ENCODE results near the gene DMBT1. TPM values are rescaled to one million over a fixed set of nuclear protein-coding genes. Genes with fewer than 3 reads are reported as not detected.

DMBT1 gene
- total RNA-seq, 2 experiments from 2014 or later, result not detected

DNA sequence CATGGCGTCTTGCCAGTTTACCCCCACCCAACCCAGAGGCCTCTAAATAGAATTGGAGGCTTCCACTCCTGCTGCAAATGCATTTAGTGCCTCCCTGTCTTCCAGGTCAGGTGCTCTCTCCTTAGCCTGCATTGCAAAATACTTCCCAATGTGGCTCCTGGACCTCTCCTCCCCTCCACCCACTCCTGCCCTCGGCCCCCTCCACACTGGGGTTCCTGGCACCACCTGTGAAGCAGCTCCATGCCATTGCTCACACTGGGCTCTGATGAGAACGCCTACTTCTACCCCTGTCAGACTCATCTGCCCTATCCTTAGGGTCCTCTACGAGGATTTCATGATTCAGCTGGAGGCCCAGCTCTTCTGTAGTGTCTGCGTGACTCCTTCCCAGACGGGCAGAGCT is 101.7 kb downstream of the DMBT1 start:
- Mint-ChIP-seq H3K27me3 (no peaks in the 10 kb centered on the region), H3K4me3 (no peak overlapping the region), H3K4me1 (no peaks in the 10 kb centered on the region), H3K9me3 (no peaks in the 10 kb centered on the region), H3K36me3 (ENCODE audit: low read depth) (no peaks in the 10 kb centered on the region), H3K27ac (no peak overlapping the region)
- POLR2A ChIA-PET, result no interaction called here
- no peak for DNase-seq
- CTCF ChIA-PET, result no interaction called here

DNA sequence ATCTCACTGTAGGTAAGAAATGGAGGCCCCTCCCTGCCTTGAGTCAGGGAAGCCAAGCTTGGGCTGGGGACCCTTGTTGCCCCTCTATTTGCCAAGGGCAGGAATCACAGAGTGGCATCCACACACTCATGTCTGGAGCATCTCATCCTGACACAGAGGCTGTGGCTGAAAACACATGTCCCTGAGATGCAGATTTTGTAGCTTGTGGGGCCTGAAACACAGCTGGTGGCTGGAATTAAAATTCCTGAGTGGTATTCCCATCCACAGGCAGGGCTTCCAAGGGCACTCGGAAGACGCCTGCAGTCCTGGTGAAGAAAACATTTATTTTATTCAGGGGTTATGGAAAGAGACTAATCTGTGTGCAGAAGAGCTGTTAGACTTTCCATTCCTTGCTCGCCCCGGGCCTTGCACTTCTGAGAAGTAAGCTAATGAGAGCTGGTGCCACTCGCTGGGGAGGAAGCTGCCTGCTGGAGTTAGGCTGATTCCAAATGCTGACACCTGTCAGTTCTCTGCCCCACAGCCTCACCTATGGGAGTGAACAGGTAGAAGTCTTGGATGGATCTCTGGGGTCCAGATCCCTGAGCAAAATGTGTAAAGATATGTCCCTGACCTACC is 103.1 kb downstream of the DMBT1 start:
- DNase-seq, result no peak
- Mint-ChIP-seq H3K27me3 (peaks cover 4% of the 10 kb centered on the region), H3K4me1 (no peaks in the 10 kb centered on the region), H3K36me3 (ENCODE audit: low read depth) (no peaks in the 10 kb centered on the region), H3K9me3 (no peaks in the 10 kb centered on the region), H3K27ac (no peak overlapping the region), H3K4me3 (no peak overlapping the region)
- ChIA-PET POLR2A (interaction anchor here (0.7 kb wide), 1 partner anchor 13 kb away, joined by 3 read pairs; no protein-coding TSS in a partner anchor), CTCF (no interaction called here)

GRCh38 chr10:122664501-122664900 is 103.9 kb downstream of the DMBT1 start:
- Mint-ChIP-seq H3K9me3 (no peaks in the 10 kb centered on the region), H3K27me3 (peaks cover 4% of the 10 kb centered on the region), H3K36me3 (ENCODE audit: low read depth) (no peaks in the 10 kb centered on the region), H3K4me1 (no peaks in the 10 kb centered on the region), H3K27ac (no peak overlapping the region), H3K4me3 (no peak overlapping the region)
- ChIA-PET CTCF (no interaction called here), POLR2A (no interaction called here)
- DNase-seq, result no peak

DNA sequence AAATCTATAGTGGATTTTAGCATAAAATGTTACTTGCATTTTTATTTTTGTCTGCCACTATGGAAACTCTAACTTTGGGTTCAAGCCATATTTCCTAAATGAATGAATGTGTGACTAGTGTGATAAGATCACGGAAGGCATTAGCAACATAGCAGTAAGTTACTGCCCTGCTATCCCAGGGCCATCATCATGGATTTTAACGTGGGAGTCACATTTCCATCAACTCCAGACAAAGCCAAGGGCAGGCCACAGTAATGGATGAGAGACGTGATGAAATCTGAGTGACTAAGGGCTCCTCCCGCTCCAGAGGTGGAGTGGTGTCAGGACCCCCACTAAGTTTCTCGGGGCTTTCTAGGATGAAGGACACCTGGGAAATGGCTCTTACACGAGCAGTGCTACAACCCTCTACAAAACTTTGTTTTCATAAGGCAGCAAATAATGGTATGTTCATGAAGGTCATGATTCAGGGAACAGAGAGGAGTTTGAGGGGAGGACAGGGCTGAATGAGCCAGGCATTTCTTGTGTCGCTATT is 104.8 kb downstream of the DMBT1 start:
- Mint-ChIP-seq H3K36me3 (ENCODE audit: low read depth) (no peaks in the 10 kb centered on the region), H3K27ac (no peak overlapping the region), H3K27me3 (peaks cover 4% of the 10 kb centered on the region), H3K9me3 (no peaks in the 10 kb centered on the region), H3K4me1 (no peaks in the 10 kb centered on the region), H3K4me3 (no peak overlapping the region)
- no peak for DNase-seq
- ChIA-PET POLR2A (no interaction called here), CTCF (no interaction called here)

DNA sequence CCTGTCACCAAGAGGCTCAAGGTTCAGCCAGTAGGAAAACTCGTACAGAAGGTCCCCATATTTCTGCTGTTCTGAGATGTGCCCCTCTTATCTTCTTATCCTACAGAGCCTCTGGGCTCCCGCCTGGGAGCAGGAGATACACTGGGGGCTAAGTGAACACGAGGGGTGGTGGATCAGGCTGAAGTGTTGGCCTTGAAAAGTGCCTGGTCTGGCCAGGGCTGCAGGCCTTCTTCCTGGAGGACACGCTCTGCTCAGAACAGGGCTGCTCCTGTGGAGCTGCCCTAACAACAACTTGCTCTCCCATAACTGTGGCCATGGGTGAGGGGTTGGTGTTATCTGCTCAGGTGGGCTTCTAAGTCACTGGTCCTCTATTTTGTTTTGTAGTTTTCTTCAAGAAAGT is 105.4 kb downstream of the DMBT1 start:
- Mint-ChIP-seq H3K36me3 (ENCODE audit: low read depth) (no peaks in the 10 kb centered on the region), H3K27me3 (peaks cover 5% of the 10 kb centered on the region)
- POLR2A ChIA-PET, result no interaction called here

GRCh38 chr10:122669045-122669444 is 108.5 kb downstream of the DMBT1 start:
- Mint-ChIP-seq H3K4me3 (no peak overlapping the region), H3K9me3 (no peaks in the 10 kb centered on the region), H3K27ac (no peak overlapping the region), H3K36me3 (ENCODE audit: low read depth) (no peaks in the 10 kb centered on the region), H3K4me1 (no peaks in the 10 kb centered on the region), H3K27me3 (peaks cover 8% of the 10 kb centered on the region)
- CTCF ChIA-PET, result no interaction called here
- POLR2A ChIA-PET, result no interaction called here
- no peak for DNase-seq

More for the DNA sequence above, 105.4 kb downstream of the DMBT1 start:
- CTCF ChIA-PET, result no interaction called here
- H3K4me3 Mint-ChIP-seq, result no peak overlapping the region
- H3K27ac Mint-ChIP-seq, result no peak overlapping the region
- H3K9me3 Mint-ChIP-seq, result no peaks in the 10 kb centered on the region
- no peak for DNase-seq
- H3K4me1 Mint-ChIP-seq, result no peaks in the 10 kb centered on the region

DNA sequence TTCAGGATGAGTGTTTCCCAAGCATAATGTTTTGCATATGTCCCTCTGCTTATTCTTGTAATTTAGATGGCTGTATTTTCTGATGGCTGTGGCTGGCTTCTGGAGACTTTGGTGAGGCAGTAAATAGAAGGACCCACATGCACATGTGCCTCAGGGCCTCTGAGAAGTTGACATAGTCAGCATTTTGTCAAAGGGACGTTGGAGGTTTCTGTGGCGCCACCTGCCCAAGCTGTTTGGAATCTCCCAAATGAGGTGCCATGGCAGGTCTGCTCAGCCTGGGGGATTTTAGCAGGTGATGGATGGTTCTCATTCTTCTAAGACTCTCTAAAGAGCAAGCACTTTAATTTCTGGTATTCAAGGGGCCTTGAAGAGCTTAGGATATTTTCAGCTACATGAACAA is 109.3 kb downstream of the DMBT1 start:
- Mint-ChIP-seq H3K27me3 (peaks cover 8% of the 10 kb centered on the region), H3K4me1 (no peaks in the 10 kb centered on the region), H3K9me3 (no peaks in the 10 kb centered on the region), H3K4me3 (no peak overlapping the region), H3K36me3 (ENCODE audit: low read depth) (no peaks in the 10 kb centered on the region), H3K27ac (no peak overlapping the region)
- POLR2A ChIA-PET, result no interaction called here
- DNase-seq, result no peak
- CTCF ChIA-PET, result no interaction called here

GRCh38 chr10:122671355-122671754 is 110.8 kb downstream of the DMBT1 start:
- CTCF ChIA-PET, result no interaction called here
- DNase-seq, result no peak
- no peaks in the 10 kb centered on the region for H3K4me1 Mint-ChIP-seq
- POLR2A ChIA-PET, result no interaction called here
- H3K27ac Mint-ChIP-seq, result no peak overlapping the region
- H3K9me3 Mint-ChIP-seq, result no peaks in the 10 kb centered on the region
- H3K36me3 Mint-ChIP-seq (ENCODE audit: low read depth), result no peaks in the 10 kb centered on the region
- no peak overlapping the region for H3K4me3 Mint-ChIP-seq
- peaks cover 8% of the 10 kb centered on the region for H3K27me3 Mint-ChIP-seq

DNA sequence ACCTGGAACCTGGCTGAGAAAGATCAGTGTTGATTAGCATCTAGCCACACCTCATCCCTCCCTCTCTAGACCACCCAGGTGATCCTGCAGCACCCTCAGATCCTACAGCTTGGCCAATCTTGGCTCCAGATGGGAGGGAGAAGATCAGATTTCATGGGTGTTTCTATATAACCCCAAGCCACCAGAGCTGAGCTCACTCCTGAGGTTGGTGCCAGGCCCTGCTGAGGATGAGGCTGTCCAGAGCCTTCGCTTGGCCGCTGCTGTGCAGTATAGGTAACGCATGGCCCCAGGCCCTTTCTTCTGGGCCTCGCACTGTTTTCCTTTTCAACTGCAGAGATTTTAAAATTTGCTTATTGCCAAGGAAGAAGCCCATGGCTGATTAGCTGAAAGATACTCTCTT is 112.1 kb downstream of the DMBT1 start:
- no peak for DNase-seq
- Mint-ChIP-seq H3K27me3 (peaks cover 7% of the 10 kb centered on the region), H3K9me3 (no peaks in the 10 kb centered on the region), H3K4me3 (no peak overlapping the region), H3K27ac (no peak overlapping the region), H3K4me1 (no peaks in the 10 kb centered on the region), H3K36me3 (ENCODE audit: low read depth) (no peaks in the 10 kb centered on the region)
- POLR2A ChIA-PET, result no interaction called here
- CTCF ChIA-PET, result no interaction called here

DNA sequence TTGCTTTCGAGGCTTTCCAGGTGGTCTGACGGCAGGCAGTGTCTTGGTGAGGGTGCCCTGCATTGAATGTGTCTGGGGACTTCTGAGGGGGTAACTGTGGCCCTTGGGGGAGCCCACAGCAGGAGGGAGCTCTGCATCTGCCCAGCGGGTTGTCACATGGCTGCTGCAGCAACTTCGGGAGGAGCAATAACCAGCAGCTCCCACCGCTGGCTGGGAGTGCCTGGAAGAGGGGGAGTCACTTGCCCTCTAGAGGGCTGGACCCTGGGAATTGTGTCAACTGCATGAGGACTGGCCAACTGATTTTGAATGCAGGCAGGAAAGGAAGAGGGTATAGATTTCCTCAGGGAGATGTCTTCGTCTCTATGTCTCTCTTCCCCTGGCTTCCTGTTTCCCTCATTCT is 112.7 kb downstream of the DMBT1 start:
- ChIA-PET CTCF (no interaction called here), POLR2A (no interaction called here)
- DNase-seq, result no peak
- Mint-ChIP-seq H3K36me3 (ENCODE audit: low read depth) (no peaks in the 10 kb centered on the region), H3K4me1 (no peaks in the 10 kb centered on the region), H3K4me3 (no peak overlapping the region), H3K27ac (no peak overlapping the region), H3K9me3 (no peaks in the 10 kb centered on the region), H3K27me3 (peaks cover 4% of the 10 kb centered on the region)

GRCh38 chr10:122673731-122674130 is 113.2 kb downstream of the DMBT1 start:
- Mint-ChIP-seq H3K36me3 (ENCODE audit: low read depth) (no peaks in the 10 kb centered on the region), H3K4me1 (no peaks in the 10 kb centered on the region), H3K27me3 (peaks cover 4% of the 10 kb centered on the region), H3K9me3 (no peaks in the 10 kb centered on the region), H3K4me3 (no peak overlapping the region), H3K27ac (no peak overlapping the region)
- POLR2A ChIA-PET, result no interaction called here
- CTCF ChIA-PET, result no interaction called here
- no peak for DNase-seq

DNA sequence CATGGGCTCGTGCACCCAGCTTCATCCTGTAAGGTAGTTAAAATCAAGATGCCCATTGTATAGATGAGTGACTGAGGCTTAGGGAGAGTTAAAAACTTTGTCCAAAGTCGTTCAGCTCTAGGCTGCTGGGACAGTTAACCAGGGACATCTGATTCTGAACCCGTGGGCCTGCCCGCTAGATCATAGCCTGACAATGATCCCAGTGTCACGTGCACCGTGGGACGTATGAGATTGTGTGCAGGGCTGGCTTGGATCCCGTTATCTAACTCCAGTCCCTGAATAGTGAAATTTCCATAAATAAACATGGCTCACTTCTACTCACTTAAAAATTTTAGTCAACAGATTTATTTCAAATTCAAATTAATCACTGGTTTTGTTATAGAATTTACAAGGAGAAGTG is 114.2 kb downstream of the DMBT1 start:
- no peak overlapping the region for H3K27ac Mint-ChIP-seq
- no peaks in the 10 kb centered on the region for H3K9me3 Mint-ChIP-seq
- H3K4me1 Mint-ChIP-seq, result no peaks in the 10 kb centered on the region
- POLR2A ChIA-PET, result no interaction called here
- CTCF ChIA-PET, result no interaction called here
- peaks cover 4% of the 10 kb centered on the region for H3K27me3 Mint-ChIP-seq
- H3K36me3 Mint-ChIP-seq (ENCODE audit: low read depth), result no peaks in the 10 kb centered on the region
- DNase-seq, result no peak
- no peak overlapping the region for H3K4me3 Mint-ChIP-seq

GRCh38 chr10:122675278-122675677 is 114.7 kb downstream of the DMBT1 start:
- peaks cover 4% of the 10 kb centered on the region for H3K27me3 Mint-ChIP-seq
- no peaks in the 10 kb centered on the region for H3K4me1 Mint-ChIP-seq
- no peak overlapping the region for H3K4me3 Mint-ChIP-seq
- H3K9me3 Mint-ChIP-seq, result no peaks in the 10 kb centered on the region
- no peaks in the 10 kb centered on the region for H3K36me3 Mint-ChIP-seq (ENCODE audit: low read depth)
- DNase-seq, result no peak
- ChIA-PET CTCF (no interaction called here), POLR2A (no interaction called here)
- H3K27ac Mint-ChIP-seq, result no peak overlapping the region

DNA sequence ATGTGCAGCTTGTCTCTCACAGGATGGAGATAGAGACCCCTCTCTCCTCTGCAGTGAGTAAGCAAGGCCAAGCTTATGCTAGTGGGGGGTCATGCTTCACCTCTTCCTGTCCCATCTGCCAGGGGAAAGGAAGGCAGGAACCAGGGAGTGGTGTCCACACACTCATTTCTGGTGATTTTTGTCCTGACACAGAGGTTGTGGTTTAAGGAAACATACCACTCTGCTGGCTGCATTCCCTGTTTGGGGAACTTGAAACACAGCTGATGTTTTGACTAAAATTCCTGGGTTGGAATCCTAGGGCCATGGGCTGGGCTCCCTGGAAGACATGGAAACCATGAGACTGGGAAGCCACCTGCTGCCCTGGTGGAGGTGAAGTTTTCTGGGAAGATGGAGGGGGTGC is 117.7 kb downstream of the DMBT1 start:
- no peak for DNase-seq
- CTCF ChIA-PET, result interaction anchor here (1.2 kb wide), 1 partner anchor 11 kb away, joined by 3 read pairs; no protein-coding TSS in a partner anchor

More for the DNA sequence above, 117.7 kb downstream of the DMBT1 start:
- no peak overlapping the region for H3K27ac Mint-ChIP-seq
- H3K4me3 Mint-ChIP-seq, result no peak overlapping the region
- H3K27me3 Mint-ChIP-seq, result no peaks in the 10 kb centered on the region
- no peaks in the 10 kb centered on the region for H3K9me3 Mint-ChIP-seq
- no peaks in the 10 kb centered on the region for H3K36me3 Mint-ChIP-seq (ENCODE audit: low read depth)
- POLR2A ChIA-PET, result no interaction called here
- H3K4me1 Mint-ChIP-seq, result no peaks in the 10 kb centered on the region
